H1 (cell line): Measurements from ENCODE around the gene FAM171A1. TPM values are rescaled to one million over a fixed set of nuclear protein-coding genes. Genes with fewer than 3 reads are reported as not detected.

ENCODE experiments used
- GTF2F1 ChIP-seq: IDR thresholded peaks from 2 replicates; pipeline ENCODE4 v1.6.1; 2012; ENCODE audit warnings: low read depth, low read length, improper control_type of control experiment, borderline replicate concordance
- MAFK ChIP-seq: IDR thresholded peaks from 2 replicates; pipeline ENCODE4 v1.6.1; 2012; ENCODE audit warnings: low read depth, mild to moderate bottlenecking, improper control_type of control experiment, low read length
- NRF1 ChIP-seq: IDR thresholded peaks from 2 replicates; pipeline ENCODE4 v1.6.1; 2011; ENCODE audit warnings: mild to moderate bottlenecking, low read depth, low read length, improper control_type of control experiment
- POU5F1 ChIP-seq: IDR thresholded peaks from 2 replicates; pipeline ENCODE4 v1.6.1; 2011; ENCODE audit warnings: low read depth, mild to moderate bottlenecking, low read length, moderate library complexity
- polyA plus RNA-seq, 7 experiments: library from polyadenylated mRNA; depleted of rRNA in 3 of 7; stranded (reverse) in 5 of 7; unstranded in 2 of 7; fragments of >200 nt in 5 of 7; fragments of 200-250 nt in 2 of 7; gene quantifications; 1 replicate in 5 of 7; 2 replicates in 1 of 7; 4 replicates in 1 of 7; pipeline versions ENCODE4 v1.2.1 to v1.2.3, GENCODE V29; 2011 to 2013; ENCODE audit warnings: missing spikeins in 2 of 7, mixed read lengths in 2 of 7
- total RNA-seq: library from RNA; stranded (reverse); fragmentation: NEBNext Ultra II Directional; extraction: Animal tissue kit (Norgen Biotek cat#: 25700); gene quantifications from 2 replicates; pipeline ENCODE4 v1.2.1, GENCODE V29; 2021

FAM171A1 gene
- total and polyA plus RNA-seq, 2 of the 8 experiments (the other 6 are each of a cell fraction or from before 2014, with no cell fraction given), result 26.6 to 42.1 TPM

GRCh38 chr10:15311569-15312280 is 59.4 kb downstream of the FAM171A1 start (continued):
- TF ChIP-seq NRF1 (no peak), MAFK (no peak), GTF2F1 (no peak), POU5F1 (no peak)
